HEK293T (cell line): ENCODE data around the gene GBGT1.

Experiments used
- ARNT ChIP-seq: fragments of 450-650 bp; IDR thresholded peaks from 2 replicates; pipeline ENCODE4 v1.6.1; 2017; ENCODE audit warnings: mild to moderate bottlenecking
- BHLHE40 ChIP-seq: fragments of 450-650 bp; IDR thresholded peaks from 2 replicates; pipeline ENCODE4 v1.6.1; 2016; ENCODE audit warnings: mild to moderate bottlenecking, moderate library complexity, borderline replicate concordance
- ELF4 ChIP-seq: fragments of 450-650 bp; IDR thresholded peaks from 2 replicates; pipeline ENCODE4 v1.6.1; 2017; ENCODE audit warnings: antibody characterized with exemption
- FOXA1 ChIP-seq: fragments of 450-650 bp; IDR thresholded peaks from 2 replicates; pipeline ENCODE4 v1.6.1; 2016; ENCODE audit warnings: mild to moderate bottlenecking
- FOXM1 ChIP-seq: fragments of 450-650 bp; IDR thresholded peaks from 2 replicates; pipeline ENCODE4 v1.6.1; 2017; ENCODE audit warnings: mild to moderate bottlenecking, borderline replicate concordance
- HDGF ChIP-seq: fragments of 450-650 bp; IDR thresholded peaks from 2 replicates; pipeline ENCODE4 v1.6.1; 2017; ENCODE audit warnings: antibody characterized with exemption, borderline replicate concordance
- LEF1 ChIP-seq: fragments of 450-650 bp; IDR thresholded peaks from 2 replicates; pipeline ENCODE4 v1.6.1; 2017; ENCODE audit warnings: mild to moderate bottlenecking, borderline replicate concordance
- SP1 ChIP-seq: fragments of 450-650 bp; IDR thresholded peaks from 2 replicates; pipeline ENCODE4 v1.6.1; 2017
- SUZ12 ChIP-seq: fragments of 450-650 bp; IDR thresholded peaks from 2 replicates; pipeline ENCODE4 v1.6.1; 2016; ENCODE audit warnings: mild to moderate bottlenecking

DNA sequence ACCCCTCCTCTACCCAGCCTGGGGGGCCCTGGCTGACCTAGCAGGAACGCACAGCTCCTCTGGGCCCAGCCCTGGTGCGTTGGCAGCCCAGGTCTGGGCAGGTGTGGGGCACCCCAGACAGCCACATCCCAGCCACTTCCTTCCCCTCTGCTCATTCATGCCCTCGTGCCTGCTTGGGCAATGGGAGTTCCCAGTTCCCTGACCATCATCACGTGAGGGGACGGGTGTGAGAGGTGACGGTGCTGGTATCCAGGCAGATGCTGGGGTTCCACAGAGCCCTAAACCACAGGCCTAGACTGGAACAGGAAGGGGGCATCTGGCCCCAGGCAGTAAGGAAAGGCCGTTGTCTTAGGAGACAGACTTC lies 51.1 kb downstream of the GBGT1 start:
- TF ChIP-seq ELF4 = no peak
- TF ChIP-seq SUZ12 = no peak
- no peak for TF ChIP-seq FOXM1
- no peak for TF ChIP-seq HDGF
- no peak for TF ChIP-seq LEF1
- no peak for TF ChIP-seq ARNT
- TF ChIP-seq BHLHE40 = no peak
- no peak for TF ChIP-seq SP1
- TF ChIP-seq FOXA1 = no peak
